HepG2 (cell line): ENCODE data around the gene CLIP2. TPM values are rescaled to one million over a fixed set of nuclear protein-coding genes. Genes with fewer than 3 reads are reported as not detected.

Experiments used
- ATRX ChIP-seq: sonication (generic); formaldehyde crosslinking; IDR thresholded peaks from 2 replicates; pipeline ENCODE4 v1.4.0; 2020; ENCODE audit warnings: missing genetic modification reagents, borderline replicate concordance
- NR3C1 ChIP-seq: sonication (generic); formaldehyde crosslinking; IDR thresholded peaks from 2 replicates; pipeline ENCODE4 v1.4.0; 2020; ENCODE audit warnings: missing genetic modification reagents
- ZNF318 ChIP-seq: sonication (generic); formaldehyde crosslinking; IDR thresholded peaks from 2 replicates; pipeline ENCODE4 v1.4.0; 2020; ENCODE audit warnings: mild to moderate bottlenecking, missing genetic modification reagents
- ZNF432 ChIP-seq: sonication (generic); formaldehyde crosslinking; IDR thresholded peaks from 2 replicates; pipeline ENCODE4 v1.5.0; 2020; ENCODE audit warnings: missing genetic modification reagents, mild to moderate bottlenecking, borderline replicate concordance
- ZNF574 ChIP-seq: sonication (generic); formaldehyde crosslinking; IDR thresholded peaks from 2 replicates; pipeline ENCODE4 v1.4.0; 2020; ENCODE audit warnings: missing genetic modification reagents
- polyA plus RNA-seq, 8 experiments: library from polyadenylated mRNA; depleted of rRNA in 3 of 8; stranded (reverse) in 7 of 8; unstranded in 1 of 8; fragments of >200 nt; fragmentation: Illumina TruSeq in 4 of 8; extraction: Trizol in 4 of 8; gene quantifications; 2 replicates each; pipeline versions ENCODE4 v1.2.1 to v1.2.3, GENCODE V29; 2011 to 2016; ENCODE audit warnings: low read depth in 4 of 8, missing spikeins in 1 of 8, mixed read lengths in 1 of 8; ENCODE audit not compliant: insufficient read depth in 1 of 8
- total RNA-seq, 5 experiments: library from RNA; depleted of rRNA; stranded (reverse); fragments of >200 nt; fragmentation: Illumina TruSeq; extraction: Trizol; gene quantifications; 2 replicates each; pipeline ENCODE4 v1.2.3, GENCODE V29; 2016; ENCODE audit warnings: low read depth in 1 of 5

Gene CLIP2
- total and polyA plus RNA-seq, 2 of the 13 experiments (the other 11 are each of a cell fraction or from before 2014, with no cell fraction given) = 6.5 to 17.4 TPM

GRCh38 chr7:74349621-74350020 lies 60.4 kb downstream of the CLIP2 start (continued):
- TF ChIP-seq ATRX (CRISPR knock-in tag) = no peak
- no peak for TF ChIP-seq ZNF574 (CRISPR knock-in tag)
- TF ChIP-seq ZNF432 (CRISPR knock-in tag) = no peak
- TF ChIP-seq ZNF318 (CRISPR knock-in tag) = no peak
- no peak for TF ChIP-seq NR3C1 (CRISPR knock-in tag)
